ENCODE results near the gene PIGU. TPM values are rescaled to one million over a fixed set of nuclear protein-coding genes. Genes with fewer than 3 reads are reported as not detected.

Gene PIGU
- total and polyA plus RNA-seq, 9 of the 15 experiments (the other 6 are each of a cell fraction or from before 2014, with no cell fraction given) = 6.5 to 100 (median 28.1) TPM

DNA sequence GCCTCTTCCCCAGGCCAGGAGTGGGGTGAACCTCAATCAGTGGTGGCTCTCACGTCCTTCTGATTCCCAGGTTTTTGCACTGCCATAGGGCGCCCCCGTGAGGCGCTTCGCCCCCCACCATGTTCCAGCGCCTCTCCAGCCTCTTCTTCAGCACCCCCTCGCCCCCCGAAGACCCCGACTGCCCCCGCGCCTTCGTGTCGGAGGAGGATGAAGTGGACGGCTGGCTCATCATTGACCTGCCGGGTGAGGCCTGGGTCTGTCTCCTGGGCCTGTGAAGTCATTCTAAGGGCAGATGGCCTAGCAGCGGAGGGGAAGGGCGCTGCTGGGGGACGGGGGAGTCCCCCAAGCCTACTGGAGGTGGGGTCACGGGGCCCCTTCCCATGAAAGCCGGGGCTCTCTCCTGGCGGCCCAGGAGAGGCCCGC is 31.7 kb upstream of the PIGU start (continued):
- TF ChIP-seq, protein P1, sequence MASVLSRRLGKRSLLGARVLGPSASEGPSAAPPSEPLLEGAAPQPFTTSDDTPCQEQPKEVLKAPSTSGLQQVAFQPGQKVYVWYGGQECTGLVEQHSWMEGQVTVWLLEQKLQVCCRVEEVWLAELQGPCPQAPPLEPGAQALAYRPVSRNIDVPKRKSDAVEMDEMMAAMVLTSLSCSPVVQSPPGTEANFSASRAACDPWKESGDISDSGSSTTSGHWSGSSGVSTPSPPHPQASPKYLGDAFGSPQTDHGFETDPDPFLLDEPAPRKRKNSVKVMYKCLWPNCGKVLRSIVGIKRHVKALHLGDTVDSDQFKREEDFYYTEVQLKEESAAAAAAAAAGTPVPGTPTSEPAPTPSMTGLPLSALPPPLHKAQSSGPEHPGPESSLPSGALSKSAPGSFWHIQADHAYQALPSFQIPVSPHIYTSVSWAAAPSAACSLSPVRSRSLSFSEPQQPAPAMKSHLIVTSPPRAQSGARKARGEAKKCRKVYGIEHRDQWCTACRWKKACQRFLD (CRISPR knock-in tag; IDR thresholded peaks at IDR 0.05) = 0 out of 2 replicates have a peak, but pooled peaks have one; percentile 19
- TF ChIP-seq TAL1 (IDR thresholded peaks at IDR 0.05) = no peak

DNA sequence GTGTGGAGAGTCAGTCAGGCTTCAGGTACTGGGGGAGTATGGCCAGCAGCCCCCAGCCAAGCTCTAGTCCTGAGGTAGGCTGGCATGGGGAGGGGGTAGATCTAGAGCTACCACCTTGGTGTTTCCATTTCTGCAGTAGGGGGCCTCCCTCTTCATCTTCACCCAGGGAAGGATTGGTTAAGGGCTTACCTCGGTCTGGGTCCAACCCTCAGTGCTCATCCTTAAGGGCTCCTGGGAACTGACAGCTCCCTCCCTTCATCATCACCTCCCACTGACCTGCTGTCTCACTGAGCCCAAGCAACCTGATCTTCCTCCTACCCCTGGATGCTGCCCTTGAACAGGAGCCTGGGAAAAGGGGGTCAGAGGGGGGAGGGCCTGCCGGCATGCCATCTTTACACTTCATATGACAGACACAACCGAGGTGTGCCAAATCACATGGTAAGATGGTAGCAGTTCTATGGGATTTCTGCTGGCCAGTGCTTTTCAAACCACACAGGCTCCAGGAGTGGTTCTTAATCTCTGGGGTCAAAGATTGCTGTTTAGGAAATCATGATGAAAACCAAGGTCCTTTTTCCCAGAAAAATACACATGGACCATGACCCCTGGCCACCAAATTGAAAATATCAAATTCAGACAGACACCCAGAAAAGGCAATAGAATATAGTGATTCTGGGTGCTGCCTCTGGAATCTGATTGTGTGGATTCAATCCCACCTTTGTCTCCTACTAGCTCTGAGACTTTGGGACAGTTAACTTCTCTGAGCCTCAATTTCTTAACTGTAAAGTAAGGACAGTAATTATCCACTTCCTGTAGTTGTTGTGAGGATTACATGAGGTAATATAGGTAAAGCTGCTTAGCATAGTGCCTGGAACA is 30.3 kb upstream of the PIGU start:
- CTCF ChIA-PET (ENCODE audit: low intra/inter-chr PET ratio) = no interaction called here
- no peak for ATAC-seq
- TF ChIP-seq, protein P2, sequence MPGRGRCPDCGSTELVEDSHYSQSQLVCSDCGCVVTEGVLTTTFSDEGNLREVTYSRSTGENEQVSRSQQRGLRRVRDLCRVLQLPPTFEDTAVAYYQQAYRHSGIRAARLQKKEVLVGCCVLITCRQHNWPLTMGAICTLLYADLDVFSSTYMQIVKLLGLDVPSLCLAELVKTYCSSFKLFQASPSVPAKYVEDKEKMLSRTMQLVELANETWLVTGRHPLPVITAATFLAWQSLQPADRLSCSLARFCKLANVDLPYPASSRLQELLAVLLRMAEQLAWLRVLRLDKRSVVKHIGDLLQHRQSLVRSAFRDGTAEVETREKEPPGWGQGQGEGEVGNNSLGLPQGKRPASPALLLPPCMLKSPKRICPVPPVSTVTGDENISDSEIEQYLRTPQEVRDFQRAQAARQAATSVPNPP (IDR thresholded peaks at IDR 0.05; ENCODE audit: borderline replicate concordance, insufficient read depth, insufficient read length) = no peak
- TF ChIP-seq NFATC3 (IDR thresholded peaks at IDR 0.05) (no peak), CHD1 (IDR thresholded peaks at IDR 0.05; ENCODE audit: low read length) (no peak), KDM5B (IDR thresholded peaks at IDR 0.05; ENCODE audit: insufficient replicate concordance, low read depth, low read length) (no peak), FOXA1 (IDR thresholded peaks at IDR 0.05; ENCODE audit: borderline replicate concordance) (no peak), PHTF2 (CRISPR knock-in tag; IDR thresholded peaks at IDR 0.05) (no peak), CREM (IDR thresholded peaks at IDR 0.05; ENCODE audit: low read depth) (no peak)
- TF ChIP-seq, protein P3, sequence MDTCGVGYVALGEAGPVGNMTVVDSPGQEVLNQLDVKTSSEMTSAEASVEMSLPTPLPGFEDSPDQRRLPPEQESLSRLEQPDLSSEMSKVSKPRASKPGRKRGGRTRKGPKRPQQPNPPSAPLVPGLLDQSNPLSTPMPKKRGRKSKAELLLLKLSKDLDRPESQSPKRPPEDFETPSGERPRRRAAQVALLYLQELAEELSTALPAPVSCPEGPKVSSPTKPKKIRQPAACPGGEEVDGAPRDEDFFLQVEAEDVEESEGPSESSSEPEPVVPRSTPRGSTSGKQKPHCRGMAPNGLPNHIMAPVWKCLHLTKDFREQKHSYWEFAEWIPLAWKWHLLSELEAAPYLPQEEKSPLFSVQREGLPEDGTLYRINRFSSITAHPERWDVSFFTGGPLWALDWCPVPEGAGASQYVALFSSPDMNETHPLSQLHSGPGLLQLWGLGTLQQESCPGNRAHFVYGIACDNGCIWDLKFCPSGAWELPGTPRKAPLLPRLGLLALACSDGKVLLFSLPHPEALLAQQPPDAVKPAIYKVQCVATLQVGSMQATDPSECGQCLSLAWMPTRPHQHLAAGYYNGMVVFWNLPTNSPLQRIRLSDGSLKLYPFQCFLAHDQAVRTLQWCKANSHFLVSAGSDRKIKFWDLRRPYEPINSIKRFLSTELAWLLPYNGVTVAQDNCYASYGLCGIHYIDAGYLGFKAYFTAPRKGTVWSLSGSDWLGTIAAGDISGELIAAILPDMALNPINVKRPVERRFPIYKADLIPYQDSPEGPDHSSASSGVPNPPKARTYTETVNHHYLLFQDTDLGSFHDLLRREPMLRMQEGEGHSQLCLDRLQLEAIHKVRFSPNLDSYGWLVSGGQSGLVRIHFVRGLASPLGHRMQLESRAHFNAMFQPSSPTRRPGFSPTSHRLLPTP (IDR thresholded peaks at IDR 0.05; ENCODE audit: borderline replicate concordance, extremely low read depth, insufficient read length) = no peak
- TF ChIP-seq, protein P4, sequence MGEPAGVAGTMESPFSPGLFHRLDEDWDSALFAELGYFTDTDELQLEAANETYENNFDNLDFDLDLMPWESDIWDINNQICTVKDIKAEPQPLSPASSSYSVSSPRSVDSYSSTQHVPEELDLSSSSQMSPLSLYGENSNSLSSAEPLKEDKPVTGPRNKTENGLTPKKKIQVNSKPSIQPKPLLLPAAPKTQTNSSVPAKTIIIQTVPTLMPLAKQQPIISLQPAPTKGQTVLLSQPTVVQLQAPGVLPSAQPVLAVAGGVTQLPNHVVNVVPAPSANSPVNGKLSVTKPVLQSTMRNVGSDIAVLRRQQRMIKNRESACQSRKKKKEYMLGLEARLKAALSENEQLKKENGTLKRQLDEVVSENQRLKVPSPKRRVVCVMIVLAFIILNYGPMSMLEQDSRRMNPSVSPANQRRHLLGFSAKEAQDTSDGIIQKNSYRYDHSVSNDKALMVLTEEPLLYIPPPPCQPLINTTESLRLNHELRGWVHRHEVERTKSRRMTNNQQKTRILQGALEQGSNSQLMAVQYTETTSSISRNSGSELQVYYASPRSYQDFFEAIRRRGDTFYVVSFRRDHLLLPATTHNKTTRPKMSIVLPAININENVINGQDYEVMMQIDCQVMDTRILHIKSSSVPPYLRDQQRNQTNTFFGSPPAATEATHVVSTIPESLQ (CRISPR knock-in tag; IDR thresholded peaks at IDR 0.05) = no peak

More for the DNA sequence above, 30.3 kb upstream of the PIGU start:
- DNase-seq (ENCODE audit: extremely low read depth in 1 of 4, low spot score in 3 of 4) = no peak
- Histone ChIP-seq H3K27ac (ENCODE audit: extremely low read depth, low read depth, low read length) (no peak overlapping the region), H3K4me1 (replicated peaks in 1 of 2; ENCODE audit: control insufficient read depth in 2 of 2, insufficient read depth in 2 of 2, low read length in 2 of 2) (peaks cover 18 to 38% of the 10 kb centered on the region in 2 experiments), H3K9me3 (replicated peaks; ENCODE audit: control insufficient read depth, insufficient read depth, low read depth, low read length) (no peaks in the 10 kb centered on the region), H2AFZ (ENCODE audit: low read depth, low read length) (no peak overlapping the region), H3K79me2 (ENCODE audit: control insufficient read depth, insufficient read depth, low read length) (no peaks in the 10 kb centered on the region), H3K27me3 (ENCODE audit: control insufficient read depth in 2 of 2, insufficient read depth in 2 of 2, low read length in 2 of 2) (no peaks in the 10 kb centered on the region), H3K4me2 (ENCODE audit: insufficient read depth, low read length) (no peak overlapping the region), H3K36me3 (ENCODE audit: control insufficient read depth, insufficient read depth, low read length) (no peaks in the 10 kb centered on the region; the same call in 2 of the 3 replicates), H3K4me3 (no peak overlapping the region), H4K20me1 (replicated peaks; ENCODE audit: control insufficient read depth, insufficient read depth, low read length) (no peaks in the 10 kb centered on the region), H3K9me1 (ENCODE audit: control insufficient read depth, insufficient read depth, low read length) (no peaks in the 10 kb centered on the region), H3K9ac (ENCODE audit: insufficient read depth in 1 of 2, low read depth in 2 of 2, low read length in 2 of 2) (no peak overlapping the region)
- BruUV-seq (replicated peaks) = no TSS peak
- intact Hi-C loops (cut with micrococcal nuclease) (loop anchor here (5.0 kb wide), 1 partner anchor 515 kb away; no protein-coding TSS in a partner anchor), in situ Hi-C loops (cut with MboI) (loop anchor here (10.0 kb wide), 2 partner anchors 172 to 392 kb away; no protein-coding TSS in a partner anchor)
- 67% methylated on average over 1 of the region's 3 CpGs for WGBS (ENCODE audit: insufficient coverage, low coverage, missing lambda C conversion rate)
- POLR2A ChIA-PET = interaction anchor here (0.6 to 2.0 kb wide), 5 partner anchors 14 to 334 kb away, joined by 3 to 7 read pairs (median 4); partner anchors contain the start of genes DYNLRB1 and NCOA6
- FAIRE-seq = no peak

Data from K562 (cell line).